CD4-positive, alpha-beta T cell treated with Interleukin-15 for 4 hours (primary cell): ENCODE measurements around the gene MTNR1B.

Source experiments
- DNase-seq: peaks from one replicate; pipeline ENCODE4 v3.0.0-alpha.2; 2020; ENCODE audit warnings: low spot score

The MTNR1B gene

GRCh38 chr11:92978271-92979111 lies 9.0 kb downstream of the MTNR1B start:
- DNase-seq: no peak

- no peak for DNase-seq
Measured at GRCh38 chr11:92979176-92979575, 9.7 kb downstream of the MTNR1B start.

GRCh38 chr11:92980312-92980711 lies 10.9 kb downstream of the MTNR1B start:
- no peak for DNase-seq

GRCh38 chr11:92981508-92982043 lies 12.1 kb downstream of the MTNR1B start:
- no peak for DNase-seq

- DNase-seq: no peak
Measured at GRCh38 chr11:92986585-92986984, 17.1 kb downstream of the MTNR1B start.

GRCh38 chr11:92993004-92993403 lies 23.6 kb downstream of the MTNR1B start:
- no peak for DNase-seq

- DNase-seq: no peak
Measured at GRCh38 chr11:93000511-93001476, 31.3 kb downstream of the MTNR1B start.

GRCh38 chr11:93001806-93002205 lies 32.4 kb downstream of the MTNR1B start:
- DNase-seq: no peak

- no peak for DNase-seq
Measured at GRCh38 chr11:93002380-93002779, 32.9 kb downstream of the MTNR1B start.

GRCh38 chr11:93005239-93005638 lies 35.8 kb downstream of the MTNR1B start:
- no peak for DNase-seq

GRCh38 chr11:93013646-93014045 lies 44.2 kb downstream of the MTNR1B start:
- DNase-seq: no peak

- DNase-seq: no peak
Measured at GRCh38 chr11:93016595-93016994, 47.1 kb downstream of the MTNR1B start.

GRCh38 chr11:93017821-93018690 lies 48.6 kb downstream of the MTNR1B start:
- DNase-seq: no peak

GRCh38 chr11:93020248-93021046 lies 51.0 kb downstream of the MTNR1B start:
- no peak for DNase-seq

GRCh38 chr11:93024369-93024768 lies 54.9 kb downstream of the MTNR1B start:
- DNase-seq: no peak

GRCh38 chr11:93025558-93026255 lies 56.3 kb downstream of the MTNR1B start:
- no peak for DNase-seq

- no peak for DNase-seq
Measured at GRCh38 chr11:93028960-93029522, 59.6 kb downstream of the MTNR1B start.

- DNase-seq: no peak
Measured at GRCh38 chr11:93031386-93031785, 61.9 kb downstream of the MTNR1B start.
